ENCODE measurements around the gene SMIM33.

GRCh38 chr5:139468421-139468931, 2.3 kb upstream of the SMIM33 start:
- no peak for TF ChIP-seq CTCF (IDR thresholded peaks at IDR 0.05)
- TF ChIP-seq POLR2AphosphoS5 (IDR thresholded peaks at IDR 0.05), result no peak
- TF ChIP-seq EP300 (IDR thresholded peaks at IDR 0.05), result no peak
